Measurements from ENCODE around the gene C17orf50.

C17orf50 gene

DNA sequence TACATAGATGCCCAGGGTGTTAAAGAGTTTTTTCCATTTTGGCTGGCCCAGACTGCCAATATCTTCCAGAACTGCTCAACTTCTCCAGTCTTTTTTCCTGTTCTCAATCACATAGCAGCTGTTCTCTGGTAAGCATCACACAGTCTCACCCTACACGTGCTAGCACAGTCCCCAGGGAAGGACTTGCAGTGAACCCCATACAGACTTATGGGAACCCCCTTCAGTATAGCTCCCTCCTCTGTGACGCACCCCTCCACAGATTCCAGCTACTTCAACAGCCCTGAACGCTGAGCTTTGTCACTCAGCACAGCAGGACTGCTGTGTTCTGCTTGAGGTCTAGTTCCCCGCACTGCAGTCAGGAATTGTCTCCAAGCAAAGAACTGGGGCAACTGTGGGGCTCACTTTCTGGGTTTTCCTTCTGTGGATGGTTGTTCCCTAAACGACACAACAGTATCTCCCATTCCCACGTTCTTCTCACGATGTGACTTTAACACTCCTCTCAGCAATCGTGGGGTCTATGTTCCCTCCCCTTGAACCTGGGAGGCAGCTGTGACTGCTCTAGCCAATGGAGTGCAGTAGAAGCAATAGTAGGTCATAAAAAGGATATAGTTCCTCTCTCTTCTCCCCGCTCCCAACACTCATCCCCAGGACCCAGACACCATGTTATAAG, 31.1 kb downstream of the C17orf50 start:
- no peak for DNase-seq

DNA sequence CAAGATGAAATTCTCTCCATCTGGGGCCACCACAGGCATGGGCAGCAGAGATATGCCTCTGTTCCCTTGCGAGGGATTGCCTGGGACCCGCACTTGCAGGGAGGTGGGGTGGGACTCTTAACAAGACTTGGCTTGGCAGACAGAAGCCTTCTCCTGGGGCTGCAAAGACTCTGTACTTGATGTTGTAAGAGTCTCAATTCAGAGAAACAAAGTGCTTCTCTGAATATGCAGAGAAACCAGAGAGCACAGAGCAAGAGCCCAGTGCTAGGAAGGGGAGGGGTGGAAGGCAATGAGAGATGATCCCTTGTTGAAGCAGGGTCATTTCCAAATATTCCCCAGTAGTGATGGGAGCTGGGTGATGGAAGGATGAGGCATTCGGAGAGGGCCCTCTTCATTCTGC, 32.6 kb downstream of the C17orf50 start:
- no peak for DNase-seq

- peak; percentile 52 for DNase-seq
Observed at GRCh38 chr17:35795007-35795870, 34.6 kb downstream of the C17orf50 start, which contains the start of gene MMP28. Gene MMP28, minus strand, starts transcription at chr17:35795641. Its CDS starts 264 bp downstream, at chr17:35795377.

DNA sequence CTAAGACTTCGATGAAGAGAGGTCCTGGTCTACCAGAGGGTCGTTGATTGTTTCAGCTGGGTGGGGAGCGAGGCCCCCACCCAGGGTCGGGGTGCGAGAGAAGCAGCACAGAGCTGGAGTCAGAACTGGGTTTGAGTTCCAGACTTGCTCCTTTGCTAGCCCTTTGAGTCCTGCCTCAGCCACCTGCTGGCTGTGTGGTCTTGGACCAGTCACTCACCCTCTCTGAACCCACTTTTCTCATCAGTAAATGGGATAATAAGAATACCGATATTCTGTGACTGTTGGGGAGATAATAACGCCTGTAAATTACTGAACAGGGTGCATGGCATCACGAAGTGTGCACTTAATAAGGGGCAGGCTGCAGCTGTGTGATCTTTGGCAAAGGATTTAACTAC, 35.2 kb downstream of the C17orf50 start:
- no peak for DNase-seq

- DNase-seq = no peak
Observed at GRCh38 chr17:35796942-35797341, 36.3 kb downstream of the C17orf50 start.

DNA sequence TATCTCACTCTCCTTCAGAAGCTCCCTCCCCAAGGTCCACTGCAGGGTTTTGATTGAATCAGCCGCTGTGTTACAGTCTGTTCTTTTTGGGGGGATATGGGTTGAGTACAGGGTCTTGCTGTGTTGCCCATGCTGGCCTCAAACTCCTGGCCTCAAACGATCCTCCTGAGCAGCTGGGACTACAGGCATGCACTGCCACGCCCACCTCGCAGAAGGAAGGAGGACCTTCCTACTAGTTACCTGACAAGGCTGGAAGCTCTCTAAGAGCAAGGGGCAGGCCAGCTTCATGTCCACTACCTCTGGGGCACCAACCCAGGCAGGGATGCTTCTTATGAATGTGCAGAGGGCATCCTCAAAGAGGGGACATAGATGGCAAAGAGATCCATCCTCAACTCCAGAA, 36.7 kb downstream of the C17orf50 start:
- DNase-seq = no peak

GRCh38 chr17:35797918-35798317, 37.2 kb downstream of the C17orf50 start:
- no peak for DNase-seq

GRCh38 chr17:35799942-35800341, 39.3 kb downstream of the C17orf50 start:
- peak; percentile 87 for DNase-seq

DNA sequence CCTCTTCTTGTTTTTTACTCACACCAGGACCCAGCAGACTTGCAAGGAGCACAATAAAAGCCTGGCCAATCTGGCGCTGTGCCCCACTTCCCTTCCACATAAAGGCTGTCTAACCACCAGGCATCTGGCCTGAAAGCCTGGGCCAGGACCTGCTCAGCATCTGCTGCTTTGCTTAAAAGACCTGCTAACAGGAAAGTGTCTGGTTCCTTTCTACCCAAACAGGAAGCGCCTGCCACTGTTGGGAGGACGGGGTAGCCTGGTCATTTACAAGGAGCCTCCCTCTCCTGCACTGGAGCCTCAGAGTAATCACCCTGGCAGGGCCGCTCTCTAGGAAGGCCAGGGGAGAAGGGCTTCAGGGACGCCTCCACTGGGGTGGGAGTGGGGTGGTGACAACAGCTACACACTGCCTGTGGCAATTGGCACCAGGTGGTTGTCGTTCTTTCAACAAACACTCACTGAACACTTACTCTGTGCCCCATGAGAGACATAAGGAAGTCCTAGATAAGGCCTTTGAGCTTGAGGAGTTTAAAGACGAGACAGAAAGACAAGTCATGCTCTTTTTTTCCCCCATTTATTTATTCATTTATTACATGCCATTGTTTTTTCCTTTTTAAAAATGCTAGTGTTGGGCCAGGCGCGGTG, 41.0 kb downstream of the C17orf50 start:
- peak; percentile 82 for DNase-seq

DNA sequence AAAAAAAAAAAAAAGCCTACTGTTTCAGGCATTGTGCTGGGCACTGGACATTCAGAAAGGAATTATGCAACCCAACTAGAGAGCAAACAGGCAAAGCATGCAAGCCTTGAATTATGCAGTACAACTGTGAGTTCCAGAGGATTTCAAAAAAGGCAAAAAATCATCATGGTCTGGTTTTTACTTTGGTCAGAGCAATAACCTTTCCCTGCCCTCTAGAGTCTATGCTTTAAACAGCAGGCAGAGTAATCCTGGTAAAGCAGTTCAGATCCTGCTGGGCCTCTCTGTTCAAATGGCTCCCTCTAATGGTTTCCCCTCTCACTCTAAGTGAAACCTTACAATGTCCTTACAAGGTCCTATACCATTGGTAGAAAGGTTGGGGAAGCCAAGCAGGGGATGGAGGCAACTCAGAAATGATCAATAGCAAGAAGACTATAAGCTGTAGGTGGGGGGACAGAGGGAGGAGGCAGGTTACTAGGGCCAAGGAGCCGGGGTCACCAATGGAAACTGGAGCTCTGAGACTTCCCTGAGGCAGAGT, 44.0 kb downstream of the C17orf50 start:
- DNase-seq = peak; percentile 50

- DNase-seq = no peak
Observed at GRCh38 chr17:35807371-35808144, 46.9 kb downstream of the C17orf50 start.

DNA sequence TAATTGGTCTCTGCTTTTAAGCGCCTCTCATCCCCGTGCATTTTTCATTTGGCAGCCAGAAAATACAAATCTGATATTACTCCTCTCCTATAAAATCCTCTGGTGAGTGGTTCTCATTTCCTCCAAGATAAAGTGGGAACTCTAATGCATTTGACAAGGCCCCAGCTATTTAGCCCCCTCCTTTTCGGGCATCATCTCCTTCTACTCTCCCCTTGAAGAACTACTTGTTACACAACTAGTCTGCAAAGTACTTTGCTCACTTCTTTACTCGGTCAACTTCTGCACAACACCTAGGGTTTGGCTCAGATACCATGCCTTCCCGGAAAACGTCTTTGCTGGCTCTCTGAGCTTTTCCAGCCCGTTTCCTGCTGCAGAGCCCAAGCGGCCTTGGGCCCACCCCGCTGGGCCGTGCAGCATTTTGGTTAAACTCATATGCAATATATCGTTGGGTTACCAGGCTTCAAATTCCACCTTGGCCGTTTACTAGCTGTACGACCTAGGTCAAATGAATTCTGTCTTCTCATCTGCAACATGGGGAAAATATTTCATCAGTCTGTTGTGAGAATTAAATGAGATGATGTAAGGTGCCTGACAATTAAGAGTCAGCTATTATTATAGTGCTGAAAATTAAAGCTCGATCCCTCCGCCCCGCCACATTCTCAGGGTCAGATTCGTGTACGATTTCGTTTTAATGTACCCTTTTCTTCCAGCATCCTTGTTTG, 47.7 kb downstream of the C17orf50 start:
- DNase-seq = no peak

DNA sequence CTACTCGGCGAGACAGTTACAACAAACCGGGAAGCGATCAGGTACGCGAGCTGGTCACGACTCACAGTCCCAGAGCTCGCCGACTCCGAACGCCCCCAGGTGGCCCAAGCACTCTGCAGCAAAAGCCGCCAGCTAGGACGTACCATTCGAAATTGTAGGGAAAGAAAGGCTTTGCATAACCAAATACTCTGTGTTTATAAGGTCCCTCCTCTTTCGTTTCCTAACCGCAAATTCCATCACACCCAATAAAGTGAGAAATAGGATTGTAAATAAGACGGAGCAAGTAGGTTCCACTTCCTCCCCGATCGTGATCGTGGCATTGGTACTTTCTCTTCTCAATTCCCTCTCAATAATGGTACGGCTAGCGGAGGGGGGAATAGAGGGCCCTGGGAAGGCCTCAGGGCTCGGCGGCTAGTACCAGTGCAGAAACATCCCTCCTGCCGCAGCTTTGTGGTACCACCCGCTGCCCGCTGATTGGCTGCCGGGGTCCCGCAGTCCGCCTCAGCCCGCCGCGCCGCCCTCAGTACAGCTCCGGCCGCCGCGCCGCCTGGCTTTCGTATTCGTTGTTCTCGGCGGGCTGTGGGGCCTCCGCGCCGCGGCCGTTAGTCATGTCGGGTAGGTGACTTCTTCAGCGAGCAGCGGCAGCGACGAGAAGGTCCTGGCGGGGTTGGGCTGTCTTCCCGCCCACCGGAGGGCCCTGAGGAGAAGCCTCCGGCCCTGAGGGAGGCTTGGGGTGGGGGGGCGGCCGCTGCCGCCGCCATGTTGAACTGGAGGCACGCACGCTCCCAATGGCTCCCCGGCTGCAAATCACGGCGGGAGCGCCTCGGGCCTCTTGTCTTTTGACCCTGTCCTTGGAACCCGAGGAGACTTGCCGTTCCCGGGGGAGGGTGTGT, 48.5 kb downstream of the C17orf50 start, which contains the start of gene TAF15:
Gene TAF15, plus strand, starts transcription at position 523 of the 893 bp plus-strand sequence. Its CDS starts 86 bp downstream, at position 609.
- peak; percentile 98 for DNase-seq

DNA sequence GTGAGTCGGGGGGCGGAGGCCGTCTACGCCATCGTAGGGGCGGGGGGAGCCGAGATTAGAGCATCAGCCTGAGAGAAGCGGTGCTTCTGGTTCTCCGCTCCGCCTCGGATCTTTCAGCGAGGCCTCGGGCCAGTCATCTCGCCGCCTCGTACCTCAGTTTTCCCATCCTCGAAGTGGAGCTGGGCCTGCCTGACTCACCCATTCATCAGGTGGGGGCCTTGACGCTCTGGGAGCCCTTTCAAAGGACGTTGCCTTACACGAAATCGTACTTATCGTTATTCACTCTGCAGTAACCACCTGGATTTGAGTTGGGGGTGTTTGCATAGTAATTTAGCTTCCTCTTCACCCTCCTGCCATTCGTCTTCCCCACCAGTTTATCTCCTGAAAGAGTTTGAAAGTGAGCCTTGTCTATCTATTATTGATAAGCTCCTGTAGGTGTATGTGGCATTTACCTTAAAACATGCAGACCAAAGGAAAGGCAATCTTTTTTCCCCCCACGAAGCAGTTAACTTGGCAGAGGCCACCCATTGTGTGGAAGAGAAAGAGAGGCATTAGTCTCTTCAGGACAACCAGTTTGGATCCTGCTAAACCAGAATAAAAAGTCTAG, 49.3 kb downstream of the C17orf50 start:
- no peak for DNase-seq

- no peak for DNase-seq
Observed at GRCh38 chr17:35811759-35812158, 51.1 kb downstream of the C17orf50 start.

GRCh38 chr17:35812456-35812855, 51.8 kb downstream of the C17orf50 start:
- no peak for DNase-seq

Measured in right hindlimb (tissue), 1 donor.